Stomach (tissue), 4 donors: Measurements from ENCODE around the gene CABCOCO1.

Source experiments
- EP300 ChIP-seq: sonication (generic); formaldehyde crosslinking; IDR thresholded peaks from one replicate; pipeline ENCODE4 v1.6.1; 2017; ENCODE audit warnings: antibody characterized with exemption
- POLR2A ChIP-seq, 4 donors: fragments of 450-650 bp; IDR thresholded peaks; one replicate each; pipeline ENCODE4 v1.6.1; 2016; ENCODE audit warnings: antibody characterized with exemption in 4 of 4, control low read depth in 2 of 4, mild to moderate bottlenecking in 1 of 4, moderate library complexity in 1 of 4
- POLR2AphosphoS5 ChIP-seq, 3 donors: sonication (generic); formaldehyde crosslinking; IDR thresholded peaks; one replicate each; pipeline ENCODE4 v1.6.1; 2016; ENCODE audit warnings: antibody characterized with exemption in 3 of 3
- TF ChIP-seq, protein P1 (sequence below), 7 experiments: fragments of 450-650 bp in 4 of 7; fragments of 200-600 bp in 3 of 7; sonication (generic) in 3 of 7; IDR thresholded peaks; one replicate each; pipeline ENCODE4 v1.5.1; 2016 to 2019; ENCODE audit warnings: antibody characterized with exemption in 7 of 7, control low read depth in 2 of 7, mild to moderate bottlenecking in 1 of 7

DNA sequence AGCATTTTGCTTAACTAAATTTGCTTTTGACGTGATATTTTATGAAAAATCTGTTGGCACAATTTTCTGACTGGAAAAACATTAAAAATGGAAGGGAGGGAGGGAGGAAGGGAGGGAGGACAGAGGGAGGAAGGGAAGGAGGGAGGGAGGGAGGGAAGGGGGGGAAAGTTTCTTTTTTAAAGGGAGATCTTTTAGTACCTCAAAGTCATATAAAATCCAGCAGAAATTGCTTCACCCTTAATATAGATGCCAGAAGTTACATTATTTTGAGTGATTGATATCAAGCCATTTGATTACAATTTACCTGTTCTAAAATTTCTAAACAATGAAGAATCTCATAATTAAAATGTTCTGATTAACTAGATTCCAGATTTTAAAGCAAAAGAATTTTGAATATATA is 68.9 kb downstream of the CABCOCO1 start:
- TF ChIP-seq, protein P1, sequence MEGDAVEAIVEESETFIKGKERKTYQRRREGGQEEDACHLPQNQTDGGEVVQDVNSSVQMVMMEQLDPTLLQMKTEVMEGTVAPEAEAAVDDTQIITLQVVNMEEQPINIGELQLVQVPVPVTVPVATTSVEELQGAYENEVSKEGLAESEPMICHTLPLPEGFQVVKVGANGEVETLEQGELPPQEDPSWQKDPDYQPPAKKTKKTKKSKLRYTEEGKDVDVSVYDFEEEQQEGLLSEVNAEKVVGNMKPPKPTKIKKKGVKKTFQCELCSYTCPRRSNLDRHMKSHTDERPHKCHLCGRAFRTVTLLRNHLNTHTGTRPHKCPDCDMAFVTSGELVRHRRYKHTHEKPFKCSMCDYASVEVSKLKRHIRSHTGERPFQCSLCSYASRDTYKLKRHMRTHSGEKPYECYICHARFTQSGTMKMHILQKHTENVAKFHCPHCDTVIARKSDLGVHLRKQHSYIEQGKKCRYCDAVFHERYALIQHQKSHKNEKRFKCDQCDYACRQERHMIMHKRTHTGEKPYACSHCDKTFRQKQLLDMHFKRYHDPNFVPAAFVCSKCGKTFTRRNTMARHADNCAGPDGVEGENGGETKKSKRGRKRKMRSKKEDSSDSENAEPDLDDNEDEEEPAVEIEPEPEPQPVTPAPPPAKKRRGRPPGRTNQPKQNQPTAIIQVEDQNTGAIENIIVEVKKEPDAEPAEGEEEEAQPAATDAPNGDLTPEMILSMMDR (IDR thresholded peaks at IDR 0.05) = no peak
- no peak for TF ChIP-seq POLR2A (IDR thresholded peaks at IDR 0.05)
- no peak for TF ChIP-seq EP300
- no peak for TF ChIP-seq POLR2AphosphoS5 (IDR thresholded peaks at IDR 0.05)
